DOHH2 (cell line): Measurements from ENCODE around the gene ITIH5.

Source experiments
- H3F3A ChIP-seq: fragments of 200-600 bp; sonication (generic), shearing (Covaris generic); 2 replicates; pipeline ENCODE4 v1.6.0; 2016; ENCODE audit warnings: antibody characterized with exemption, mild to moderate bottlenecking; ENCODE audit not compliant: control insufficient read depth, insufficient read depth
- H3K27ac ChIP-seq: fragments of 200-600 bp; sonication (generic); 2 replicates; pipeline ENCODE4 v1.5.1; 2014; ENCODE audit warnings: low read depth, mild to moderate bottlenecking, low read length, moderate library complexity
- H3K27me3 ChIP-seq: fragments of 200-600 bp; sonication (generic); 2 replicates; pipeline ENCODE4 v1.6.1; 2014; ENCODE audit warnings: mild to moderate bottlenecking, low read length, mixed read lengths; ENCODE audit not compliant: control insufficient read depth
- H3K36me3 ChIP-seq: fragments of 200-600 bp; sonication (generic); 2 replicates; pipeline ENCODE4 v1.6.1; 2014; ENCODE audit warnings: mild to moderate bottlenecking, low read length, moderate library complexity, mixed read lengths; ENCODE audit not compliant: control insufficient read depth
- H3K4me1 ChIP-seq: fragments of 200-600 bp; sonication (generic); 2 replicates; pipeline ENCODE4 v1.6.1; 2014; ENCODE audit warnings: mild to moderate bottlenecking, low read length, mixed read lengths; ENCODE audit not compliant: control insufficient read depth
- H3K4me2 ChIP-seq: fragments of 200-600 bp; sonication (generic); 2 replicates; pipeline ENCODE4 v1.6.0; 2014; ENCODE audit warnings: mild to moderate bottlenecking, low read length, moderate library complexity
- H3K4me3 ChIP-seq: fragments of 200-600 bp; sonication (generic); 2 replicates; pipeline ENCODE4 v1.5.1; 2014; ENCODE audit warnings: mild to moderate bottlenecking, low read length, mixed read lengths
- H3K79me2 ChIP-seq: fragments of 200-600 bp; sonication (generic); 2 replicates; pipeline ENCODE4 v1.6.1; 2014; ENCODE audit warnings: mild to moderate bottlenecking, low read length, mixed read lengths; ENCODE audit not compliant: control insufficient read depth
- H3K9me2 ChIP-seq: fragments of 200-600 bp; sonication (generic); replicated peaks from 2 replicates; pipeline ENCODE4 v1.6.1; 2014; ENCODE audit warnings: mild to moderate bottlenecking, low read length, mixed read lengths; ENCODE audit not compliant: control insufficient read depth
- H3K9me3 ChIP-seq: fragments of 200-600 bp; sonication (generic); 2 replicates; pipeline ENCODE4 v1.6.1; 2014; ENCODE audit warnings: antibody characterized with exemption, low read length, mixed read lengths; ENCODE audit not compliant: control insufficient read depth, insufficient read depth
- H4K20me1 ChIP-seq: fragments of 200-600 bp; sonication (generic); 2 replicates; pipeline ENCODE4 v1.6.0; 2014; ENCODE audit warnings: low read depth, mild to moderate bottlenecking, antibody characterized with exemption, low read length, moderate library complexity; ENCODE audit not compliant: control insufficient read depth, insufficient read depth
- EZH2phosphoT487 ChIP-seq: fragments of 200-600 bp; sonication (generic); IDR thresholded peaks from 2 replicates; pipeline ENCODE4 v1.6.1; 2017; ENCODE audit warnings: borderline replicate concordance, mild to moderate bottlenecking, antibody characterized with exemption, low read length, moderate library complexity, mixed read lengths
- TF ChIP-seq, protein P1 (sequence below): fragments of 200-600 bp; sonication (generic); IDR thresholded peaks from one replicate; pipeline ENCODE4 v1.5.1; 2014; ENCODE audit warnings: antibody characterized with exemption, mild to moderate bottlenecking, low read depth, low read length; ENCODE audit not compliant: poor library complexity, severe bottlenecking

Gene ITIH5

DNA sequence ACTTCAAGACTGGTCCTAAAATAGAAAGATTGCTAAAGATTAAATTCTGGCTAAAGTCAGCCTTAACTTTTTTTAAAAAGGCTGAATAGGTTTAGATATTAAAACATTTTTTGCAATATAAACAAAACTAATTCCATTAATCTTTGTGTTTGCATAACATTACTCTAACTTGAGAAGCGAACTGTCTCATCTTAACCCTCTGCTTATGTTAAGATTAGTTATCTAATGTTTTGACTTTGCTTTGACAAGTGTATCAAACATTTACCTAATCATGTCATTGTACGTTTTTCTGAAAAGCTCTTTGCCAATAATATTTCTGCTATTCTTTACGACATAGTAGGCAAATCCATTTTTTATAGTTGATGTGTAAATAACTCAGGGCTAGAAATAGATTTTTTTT lies 68.0 kb downstream of the ITIH5 start:
- Histone ChIP-seq H3K79me2 (no peaks in the 10 kb centered on the region), H3K4me3 (no peak overlapping the region), H3K36me3 (no peaks in the 10 kb centered on the region), H3K27ac (no peak overlapping the region), H3K9me3 (no peaks in the 10 kb centered on the region), H3F3A (no peaks in the 10 kb centered on the region), H3K4me2 (no peak overlapping the region), H3K9me2 (no peaks in the 10 kb centered on the region), H4K20me1 (no peaks in the 10 kb centered on the region), H3K27me3 (peaks cover 14% of the 10 kb centered on the region), H3K4me1 (no peaks in the 10 kb centered on the region)
- no peak for TF ChIP-seq EZH2phosphoT487
- TF ChIP-seq, protein P1, sequence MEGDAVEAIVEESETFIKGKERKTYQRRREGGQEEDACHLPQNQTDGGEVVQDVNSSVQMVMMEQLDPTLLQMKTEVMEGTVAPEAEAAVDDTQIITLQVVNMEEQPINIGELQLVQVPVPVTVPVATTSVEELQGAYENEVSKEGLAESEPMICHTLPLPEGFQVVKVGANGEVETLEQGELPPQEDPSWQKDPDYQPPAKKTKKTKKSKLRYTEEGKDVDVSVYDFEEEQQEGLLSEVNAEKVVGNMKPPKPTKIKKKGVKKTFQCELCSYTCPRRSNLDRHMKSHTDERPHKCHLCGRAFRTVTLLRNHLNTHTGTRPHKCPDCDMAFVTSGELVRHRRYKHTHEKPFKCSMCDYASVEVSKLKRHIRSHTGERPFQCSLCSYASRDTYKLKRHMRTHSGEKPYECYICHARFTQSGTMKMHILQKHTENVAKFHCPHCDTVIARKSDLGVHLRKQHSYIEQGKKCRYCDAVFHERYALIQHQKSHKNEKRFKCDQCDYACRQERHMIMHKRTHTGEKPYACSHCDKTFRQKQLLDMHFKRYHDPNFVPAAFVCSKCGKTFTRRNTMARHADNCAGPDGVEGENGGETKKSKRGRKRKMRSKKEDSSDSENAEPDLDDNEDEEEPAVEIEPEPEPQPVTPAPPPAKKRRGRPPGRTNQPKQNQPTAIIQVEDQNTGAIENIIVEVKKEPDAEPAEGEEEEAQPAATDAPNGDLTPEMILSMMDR: no peak

- Histone ChIP-seq H3K4me3 (no peak overlapping the region), H3K9me2 (no peaks in the 10 kb centered on the region), H3K27ac (no peak overlapping the region), H4K20me1 (no peaks in the 10 kb centered on the region), H3K9me3 (no peaks in the 10 kb centered on the region), H3F3A (no peaks in the 10 kb centered on the region), H3K36me3 (no peaks in the 10 kb centered on the region), H3K4me1 (no peaks in the 10 kb centered on the region), H3K4me2 (no peak overlapping the region), H3K79me2 (no peaks in the 10 kb centered on the region), H3K27me3 (peaks cover 13% of the 10 kb centered on the region)
- no peak for TF ChIP-seq EZH2phosphoT487
- TF ChIP-seq, protein P1: no peak
Measured at GRCh38 chr10:7596356-7596755, 70.4 kb downstream of the ITIH5 start.

DNA sequence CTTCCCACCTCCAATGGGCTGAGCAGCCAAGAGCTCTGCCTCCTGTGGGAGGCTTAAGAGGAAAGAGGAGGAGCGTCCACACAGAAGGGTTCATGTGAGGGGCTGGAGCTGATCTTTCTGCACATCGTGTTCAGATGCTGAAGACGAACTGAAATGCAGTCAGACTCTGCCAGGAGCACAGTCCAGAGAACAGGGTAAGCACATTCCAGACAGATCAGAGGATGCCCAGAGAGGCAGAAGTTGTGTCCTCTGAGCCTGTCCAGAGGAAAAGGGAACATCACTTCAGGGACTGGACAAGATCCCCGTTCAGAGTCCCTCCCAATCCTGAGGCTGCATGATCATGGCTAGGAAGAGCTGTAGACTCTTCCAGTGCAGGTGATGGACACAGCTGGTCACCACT lies 72.9 kb downstream of the ITIH5 start:
- H3F3A ChIP-seq: no peaks in the 10 kb centered on the region
- no peak overlapping the region for H3K4me3 ChIP-seq
- no peaks in the 10 kb centered on the region for H4K20me1 ChIP-seq
- H3K27me3 ChIP-seq: no peaks in the 10 kb centered on the region
- no peak overlapping the region for H3K4me2 ChIP-seq
- H3K79me2 ChIP-seq: no peaks in the 10 kb centered on the region
- H3K9me2 ChIP-seq: no peaks in the 10 kb centered on the region
- TF ChIP-seq, protein P1: no peak
- TF ChIP-seq EZH2phosphoT487: no peak
- no peaks in the 10 kb centered on the region for H3K9me3 ChIP-seq
- H3K27ac ChIP-seq: no peak overlapping the region
- H3K36me3 ChIP-seq: no peaks in the 10 kb centered on the region
- no peaks in the 10 kb centered on the region for H3K4me1 ChIP-seq

GRCh38 chr10:7593063-7593462 lies 73.7 kb downstream of the ITIH5 start:
- Histone ChIP-seq H3K9me3 (no peaks in the 10 kb centered on the region), H3K4me3 (no peak overlapping the region), H4K20me1 (no peaks in the 10 kb centered on the region), H3K4me1 (no peaks in the 10 kb centered on the region), H3K4me2 (no peak overlapping the region), H3K9me2 (no peaks in the 10 kb centered on the region), H3K79me2 (no peaks in the 10 kb centered on the region), H3K27me3 (no peaks in the 10 kb centered on the region), H3F3A (no peaks in the 10 kb centered on the region), H3K27ac (no peak overlapping the region), H3K36me3 (no peaks in the 10 kb centered on the region)
- TF ChIP-seq, protein P1: no peak
- TF ChIP-seq EZH2phosphoT487: no peak
